ENCODE measurements around the gene AREL1.

AREL1 gene

DNA sequence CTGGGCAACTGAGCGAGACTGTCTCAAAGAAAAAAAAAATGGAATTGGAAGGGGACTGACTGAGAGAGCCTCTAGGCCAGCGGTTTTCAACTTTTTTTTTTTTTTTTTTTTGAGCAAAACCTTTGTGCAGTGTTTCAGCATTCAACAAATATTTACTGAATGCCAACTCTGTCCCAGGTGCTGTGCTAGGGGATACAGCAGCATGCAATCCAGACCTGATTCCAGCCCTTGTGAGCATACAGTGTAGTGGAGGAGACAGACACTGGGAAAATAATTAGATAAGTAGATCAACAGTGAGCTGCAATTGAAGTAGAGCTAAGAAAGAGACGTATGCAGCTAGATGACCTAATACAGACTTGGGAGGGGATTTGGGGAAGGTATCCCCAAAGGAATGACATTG lies 77.0 kb downstream of the AREL1 start:
- no peak for DNase-seq (ENCODE audit: low read depth in 2 of 2)

DNA sequence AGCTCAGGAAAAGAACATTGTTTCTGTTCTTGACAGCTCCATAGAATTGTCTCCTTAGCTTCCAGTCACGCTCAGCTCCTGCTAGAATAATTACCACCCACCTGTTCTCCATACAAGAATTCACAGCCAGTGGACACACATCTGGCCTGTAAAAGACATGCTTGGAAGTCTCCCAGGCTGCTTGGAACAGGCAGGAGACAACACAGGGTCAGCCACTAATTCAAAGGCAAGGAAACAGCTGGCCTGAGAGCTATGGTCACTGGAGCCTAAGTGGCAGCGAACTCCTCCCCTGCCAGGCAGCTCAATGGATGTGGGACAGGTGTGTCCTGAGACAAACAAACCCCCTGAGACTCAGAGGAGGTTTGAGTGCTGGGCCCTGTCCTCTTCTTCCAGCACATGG lies 77.9 kb downstream of the AREL1 start:
- no peak for DNase-seq (ENCODE audit: low read depth in 2 of 2)

DNA sequence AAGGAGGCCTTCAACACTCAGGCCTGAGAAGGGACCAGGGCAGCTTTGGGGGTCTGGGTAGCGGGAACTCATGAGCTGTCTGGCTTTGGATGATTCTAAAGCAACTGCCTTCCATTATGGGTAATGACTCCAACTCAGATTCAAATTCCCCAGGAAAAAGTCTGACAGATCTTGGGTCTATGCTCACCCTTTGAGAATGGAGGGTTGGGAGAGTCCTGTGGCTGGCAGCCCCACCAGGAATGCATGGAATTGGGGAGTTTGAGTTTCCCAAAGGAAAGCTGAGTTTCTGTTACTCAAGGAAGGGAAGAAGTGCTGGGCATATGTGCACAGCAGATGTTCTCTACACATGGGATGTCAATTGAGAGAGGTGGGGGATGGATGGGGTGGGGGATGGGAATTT lies 78.4 kb downstream of the AREL1 start:
- no peak for DNase-seq (ENCODE audit: low read depth in 2 of 2)

DNA sequence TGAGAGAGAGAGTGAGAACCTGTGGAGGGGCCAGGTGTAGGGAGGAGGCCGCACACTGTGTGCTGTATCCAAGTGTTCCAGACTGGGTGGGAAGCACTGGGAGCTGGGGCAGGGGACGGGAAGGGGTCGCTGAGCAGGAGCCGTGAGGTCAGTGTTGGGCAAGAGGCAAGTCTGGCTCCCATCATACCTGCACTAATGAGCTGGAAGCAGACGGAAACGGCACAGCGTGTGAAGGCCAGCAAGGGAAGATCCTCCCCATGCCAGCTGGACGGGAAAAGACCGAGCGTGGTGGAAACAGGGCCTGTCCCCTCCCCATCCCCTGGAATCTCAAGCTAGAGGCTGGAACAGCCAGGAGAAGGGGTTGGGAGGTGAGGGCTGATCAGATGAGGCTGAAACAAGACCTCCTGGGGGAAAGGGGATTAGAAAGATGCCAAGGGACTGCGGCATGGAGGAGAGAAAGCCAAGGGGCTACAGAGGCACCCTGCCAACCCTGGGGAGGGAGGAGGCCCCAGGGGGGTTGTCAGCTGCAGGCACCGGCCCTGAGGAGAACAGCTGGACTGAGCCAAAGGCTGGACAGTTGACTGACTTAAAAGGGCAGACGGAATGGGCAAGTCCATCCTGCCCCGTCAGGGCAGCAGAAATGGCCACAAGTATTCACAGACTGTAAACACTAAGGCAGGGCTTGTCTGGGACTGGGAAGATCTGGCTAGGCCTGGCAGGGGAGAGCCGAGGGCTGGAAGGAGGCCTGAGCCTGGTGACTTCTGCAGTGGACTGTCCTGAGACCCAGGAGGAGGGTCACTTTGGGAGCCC lies 81.8 kb downstream of the AREL1 start:
- DNase-seq (ENCODE audit: low read depth in 2 of 2) = no peak

DNA sequence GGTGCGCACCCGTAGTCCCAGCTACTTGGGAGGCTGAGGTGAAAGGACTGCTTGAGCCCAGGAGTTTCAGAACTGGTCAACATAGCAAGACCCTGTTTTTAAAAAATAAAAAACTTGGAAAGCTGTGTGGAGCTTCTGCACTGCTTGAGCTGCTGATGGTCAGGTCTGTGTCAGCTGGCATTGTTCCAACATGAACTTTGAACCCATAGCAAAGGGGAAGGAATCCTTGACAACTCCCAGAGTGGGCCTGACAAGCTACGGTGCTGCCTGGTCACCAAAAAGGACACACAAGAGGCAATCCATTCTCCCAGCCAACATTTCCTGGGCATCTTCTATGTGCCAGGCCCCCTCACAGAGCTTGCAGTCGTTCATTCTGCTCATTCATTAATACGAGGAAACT lies 84.5 kb downstream of the AREL1 start:
- no peak for DNase-seq (ENCODE audit: low read depth in 2 of 2)

DNA sequence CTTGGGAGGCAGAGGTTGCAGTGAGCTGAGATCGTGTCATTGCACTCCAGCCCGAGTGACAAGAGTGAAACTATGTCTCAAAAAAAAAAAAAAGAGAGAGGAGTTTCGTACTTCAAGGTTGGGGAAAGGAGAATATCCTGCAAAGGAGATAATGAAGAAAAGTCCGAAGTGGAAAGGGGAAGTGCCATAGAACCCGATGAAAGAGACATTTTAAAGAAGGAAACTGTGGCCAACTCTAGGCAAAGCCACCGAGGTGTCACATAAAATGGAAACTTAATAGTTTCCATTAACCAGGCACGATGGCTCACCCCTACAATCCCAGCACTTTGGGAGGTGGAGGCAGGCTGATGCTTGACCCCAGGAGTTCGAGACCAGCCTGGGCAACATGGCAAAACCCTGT lies 85.8 kb downstream of the AREL1 start:
- DNase-seq (ENCODE audit: low read depth in 2 of 2) = no peak

DNA sequence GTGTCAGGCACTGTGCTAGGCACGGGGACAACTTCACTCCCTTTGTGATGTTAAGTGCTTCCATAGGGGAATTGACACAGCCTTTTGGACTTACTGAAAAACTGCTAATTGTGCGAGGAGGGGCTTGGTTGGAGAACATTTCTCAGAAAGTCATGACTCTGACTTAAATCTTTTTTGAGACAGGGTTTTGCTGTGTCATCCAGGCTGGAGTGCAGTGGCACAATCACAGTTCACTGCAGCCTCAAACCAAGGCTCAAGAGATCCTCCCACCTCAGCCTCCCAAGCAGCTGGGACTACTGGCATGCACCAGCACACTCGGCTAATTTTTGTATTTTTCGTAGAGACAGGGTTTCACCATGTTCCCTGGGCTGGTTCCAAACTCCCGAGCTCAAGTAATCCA lies 90.6 kb downstream of the AREL1 start:
- DNase-seq (ENCODE audit: low read depth in 2 of 2) = no peak

DNA sequence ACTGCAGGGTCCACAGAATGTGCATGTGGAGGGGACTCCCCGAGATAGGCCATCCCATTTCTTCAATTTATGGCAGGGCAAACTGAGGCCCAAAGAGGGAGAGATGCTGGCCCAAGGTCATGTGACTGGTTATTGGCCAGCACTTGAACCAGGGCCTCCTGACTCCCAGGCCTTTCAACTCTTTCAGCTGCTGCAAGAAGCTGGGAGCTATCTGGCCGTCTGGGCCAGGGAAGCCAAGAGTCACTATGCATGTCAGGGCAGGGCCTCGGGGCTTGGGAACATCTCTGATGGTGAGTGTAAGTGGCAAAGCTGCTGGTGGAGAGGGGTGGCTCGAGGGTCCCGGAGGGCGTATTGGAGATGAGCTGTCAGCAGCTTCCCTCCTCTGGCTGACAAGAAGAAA lies 91.3 kb downstream of the AREL1 start:
- DNase-seq (ENCODE audit: low read depth in 2 of 2) = no peak

DNA sequence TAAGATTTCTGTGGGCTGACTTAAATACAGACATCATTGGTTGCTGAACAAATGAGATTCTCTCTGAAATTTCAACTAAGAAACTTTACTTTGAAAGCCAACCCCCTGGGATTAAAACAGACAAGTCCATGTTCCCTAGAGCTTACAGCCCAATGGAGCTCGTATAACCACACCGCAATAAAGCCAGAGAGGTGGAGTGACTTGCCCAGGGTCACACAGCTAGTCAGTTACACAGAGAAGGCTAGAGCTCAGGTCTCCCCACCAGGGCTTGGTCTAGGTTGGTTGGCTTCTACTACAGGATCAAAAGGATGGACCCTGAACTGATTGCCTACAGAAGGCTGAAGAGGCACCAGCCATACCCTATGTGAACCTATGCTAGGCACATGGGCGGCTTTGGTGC lies 92.0 kb downstream of the AREL1 start:
- DNase-seq (ENCODE audit: low read depth in 2 of 2) = no peak

DNA sequence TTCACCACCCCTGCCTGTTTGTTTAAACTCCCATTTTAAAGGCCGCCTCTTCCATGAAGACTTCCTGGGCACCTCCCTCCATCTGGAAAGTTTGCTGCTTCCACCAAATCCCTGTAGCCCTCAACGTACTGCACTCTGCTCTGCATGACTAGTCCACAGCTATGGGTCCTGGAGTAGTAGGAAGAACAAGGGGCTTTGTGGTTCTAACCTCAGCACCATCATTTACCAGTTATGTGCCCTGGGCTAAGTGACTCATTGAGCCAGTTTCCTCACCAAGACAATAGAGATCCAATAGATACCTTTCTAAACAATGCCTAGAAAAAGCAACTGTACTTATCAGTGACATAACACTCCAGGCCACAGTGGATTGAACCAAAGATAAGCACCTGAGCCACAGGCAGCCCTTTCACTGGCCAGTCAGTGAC lies 92.4 kb downstream of the AREL1 start:
- DNase-seq (ENCODE audit: low read depth in 2 of 2) = no peak

DNA sequence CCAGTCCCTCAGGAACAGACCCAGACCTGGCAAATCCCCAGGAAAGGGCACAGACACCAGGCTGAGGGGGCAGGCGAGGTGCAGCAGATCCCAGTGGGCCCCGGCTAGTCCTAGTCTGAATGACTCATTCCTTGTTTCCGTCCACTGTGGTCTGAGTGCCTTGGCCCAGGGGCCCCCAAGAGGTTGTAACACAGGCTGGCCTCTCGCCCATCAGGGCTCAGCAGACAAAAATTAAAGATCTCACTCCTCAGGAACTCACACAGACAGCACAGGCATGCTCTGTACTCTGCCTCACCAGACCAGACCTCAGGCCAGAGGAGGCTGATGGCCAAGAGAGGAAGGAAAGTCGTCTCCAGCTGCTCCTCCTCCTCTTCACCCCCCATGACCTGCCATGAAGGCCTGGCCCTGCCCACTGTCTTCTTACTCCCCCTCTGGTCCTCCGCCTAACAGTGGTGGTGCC lies 93.2 kb downstream of the AREL1 start:
- DNase-seq (ENCODE audit: low read depth in 2 of 2) = no peak

DNA sequence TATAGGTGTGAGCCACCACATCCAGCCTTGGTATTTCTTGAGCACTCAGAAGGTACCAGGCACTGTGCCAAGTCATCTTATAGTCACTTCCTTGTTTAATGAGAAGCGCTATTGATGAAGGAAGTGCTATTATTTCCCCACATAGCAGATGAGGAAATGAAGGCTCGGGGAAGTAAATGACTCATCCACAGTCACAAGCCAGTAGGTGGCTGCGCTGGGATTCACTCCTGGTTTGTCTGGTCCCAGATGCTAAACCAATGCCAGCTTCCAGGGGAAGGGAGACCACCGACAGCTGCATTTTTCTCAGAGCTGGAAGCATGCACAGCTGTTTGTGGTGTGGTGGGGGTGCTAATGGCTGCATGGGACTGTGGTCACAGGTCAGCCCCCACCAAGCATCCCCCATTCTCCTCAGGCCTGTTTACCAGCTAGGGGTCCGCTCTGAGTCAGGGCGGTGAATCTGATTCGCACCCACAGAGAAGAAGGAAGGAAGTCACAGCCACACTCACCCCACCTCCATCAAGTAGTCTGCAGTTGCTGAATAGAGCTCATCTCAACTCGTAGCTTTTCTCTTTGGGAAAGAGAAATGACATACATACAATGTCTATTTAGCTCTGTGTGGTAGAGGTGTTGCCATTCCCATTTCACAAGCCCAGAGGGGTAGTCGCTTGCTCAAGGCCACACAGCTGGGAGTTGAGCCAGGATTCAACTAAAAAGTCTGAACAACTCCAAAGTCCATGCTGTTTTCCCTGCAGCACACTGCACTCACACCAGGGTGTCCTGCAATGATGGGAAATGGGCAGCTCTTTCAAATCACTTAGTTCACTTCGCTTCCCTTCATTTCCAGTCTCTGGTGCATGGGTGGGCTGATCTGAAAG lies 94.6 kb downstream of the AREL1 start:
- DNase-seq (ENCODE audit: low read depth in 2 of 2) = peak in 1 of 2 donors; percentile 36

DNA sequence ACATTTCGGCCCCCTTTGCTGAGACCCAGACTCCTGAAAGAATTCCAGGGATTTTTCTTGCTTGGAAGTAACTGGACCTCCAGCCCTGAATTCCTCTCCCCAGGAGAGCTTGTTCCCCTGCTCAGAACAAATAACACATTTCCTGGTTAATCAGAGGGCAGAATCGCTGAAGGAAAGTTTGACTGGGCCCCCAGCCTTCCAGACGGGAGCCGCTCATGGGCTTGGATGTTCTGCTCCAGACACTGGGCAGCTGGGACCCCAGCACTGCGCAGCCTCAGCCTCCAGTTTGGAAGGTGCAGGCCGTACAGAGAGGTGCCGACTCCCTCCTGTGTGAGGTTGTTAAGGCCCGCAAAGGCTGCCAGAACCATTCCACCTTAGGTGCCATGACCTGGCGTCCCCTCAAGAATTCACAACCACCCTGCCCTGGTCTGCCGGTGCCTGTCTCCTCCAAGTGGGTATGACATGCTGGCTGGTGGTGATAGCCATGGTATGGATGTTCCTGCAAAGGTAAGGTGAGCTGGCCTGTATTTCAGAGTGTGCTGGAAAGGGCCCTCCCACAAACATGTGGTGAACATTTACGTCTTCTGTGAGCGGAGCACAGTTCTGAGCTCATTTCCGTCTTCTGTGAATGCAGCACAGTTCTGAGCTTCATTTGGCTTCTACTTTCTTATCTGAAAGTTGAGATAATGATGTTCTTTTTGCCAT lies 95.7 kb downstream of the AREL1 start:
- DNase-seq (ENCODE audit: low read depth in 2 of 2) = no peak

DNA sequence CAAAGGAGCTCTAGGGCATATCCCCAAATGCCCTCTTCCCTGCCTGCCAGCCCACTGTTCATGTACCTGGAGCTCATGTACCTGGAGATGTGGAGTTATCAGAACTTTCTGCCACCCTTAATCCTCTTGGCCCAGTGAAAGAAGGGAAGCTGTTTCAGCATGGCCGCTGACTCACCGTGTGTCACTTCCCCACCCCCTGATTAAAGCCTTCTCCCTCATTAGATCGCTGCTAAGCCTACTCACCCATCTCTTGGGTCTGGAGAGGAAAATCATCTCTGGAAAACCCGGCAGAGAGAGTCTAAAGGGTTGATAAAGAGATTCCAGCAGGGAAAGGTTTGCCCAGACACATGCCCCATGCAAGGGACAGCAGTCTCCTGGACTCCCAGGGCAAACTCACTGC lies 96.4 kb downstream of the AREL1 start:
- DNase-seq (ENCODE audit: low read depth in 2 of 2) = no peak

DNA sequence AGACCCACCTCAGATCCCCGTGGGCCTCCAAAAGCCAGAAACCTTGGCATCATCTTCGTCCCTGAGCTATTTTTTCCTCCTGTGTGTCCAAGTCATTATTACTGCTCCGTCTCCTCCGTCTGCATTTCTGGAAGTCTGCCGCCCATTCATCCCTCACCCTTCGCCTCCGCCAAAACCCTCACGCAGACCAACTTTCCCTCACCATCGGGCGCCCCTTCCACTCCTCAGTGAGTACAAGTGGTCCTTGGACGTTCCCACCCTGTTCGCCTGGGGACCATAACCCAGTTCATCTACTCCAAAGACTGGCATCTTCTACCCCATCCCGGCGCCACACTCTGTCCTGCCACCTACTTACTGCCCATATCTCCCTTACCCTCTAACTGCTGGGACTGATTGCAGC lies 97.1 kb downstream of the AREL1 start:
- no peak for DNase-seq (ENCODE audit: low read depth in 2 of 2)

DNA sequence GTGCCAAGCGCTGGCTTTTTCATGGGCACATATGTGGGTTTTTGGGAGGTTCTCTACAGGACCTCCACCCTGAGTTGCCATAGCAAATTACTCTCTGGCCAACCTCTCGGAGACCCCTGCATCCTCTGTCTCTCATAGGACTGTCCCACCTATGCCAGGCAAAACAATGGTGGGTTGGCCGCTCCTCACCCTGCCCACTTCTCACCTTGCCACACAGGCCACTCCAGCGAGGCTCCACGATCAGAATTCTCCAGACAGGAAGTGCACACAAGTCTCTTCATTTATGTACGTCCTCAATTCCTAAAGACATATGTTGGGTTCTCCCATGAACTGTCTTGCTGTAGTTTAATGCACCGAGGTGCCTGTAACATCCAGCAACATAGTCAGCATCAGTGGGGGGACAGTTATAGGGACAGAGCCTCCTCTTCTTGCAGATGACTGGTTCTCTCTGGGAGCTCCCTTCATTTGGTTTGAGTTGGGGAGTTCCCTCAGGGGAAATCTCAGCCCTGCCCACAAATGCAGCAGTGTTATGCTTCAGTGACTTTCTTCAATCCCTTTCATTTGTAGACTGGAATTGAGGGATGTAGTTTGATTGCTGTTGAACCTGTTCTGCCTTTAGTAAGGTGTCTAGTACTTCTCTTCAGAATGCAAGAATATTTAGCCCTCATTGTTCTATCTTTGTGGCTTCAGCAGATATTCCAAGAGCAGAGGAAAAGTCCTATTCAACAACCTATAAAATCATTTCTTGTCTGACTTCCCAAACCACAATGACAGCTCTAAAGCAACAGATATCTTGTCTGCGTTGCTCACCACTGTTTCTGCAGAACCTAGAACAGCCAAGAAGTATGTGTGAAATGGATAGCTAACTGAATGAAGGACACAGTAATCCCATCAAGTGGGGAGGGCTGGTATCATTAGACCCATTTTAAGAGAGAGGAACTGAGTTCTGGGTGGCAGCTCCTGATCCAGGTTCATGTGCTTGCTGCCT lies 98.1 kb downstream of the AREL1 start:
- no peak for DNase-seq (ENCODE audit: low read depth in 2 of 2)

DNA sequence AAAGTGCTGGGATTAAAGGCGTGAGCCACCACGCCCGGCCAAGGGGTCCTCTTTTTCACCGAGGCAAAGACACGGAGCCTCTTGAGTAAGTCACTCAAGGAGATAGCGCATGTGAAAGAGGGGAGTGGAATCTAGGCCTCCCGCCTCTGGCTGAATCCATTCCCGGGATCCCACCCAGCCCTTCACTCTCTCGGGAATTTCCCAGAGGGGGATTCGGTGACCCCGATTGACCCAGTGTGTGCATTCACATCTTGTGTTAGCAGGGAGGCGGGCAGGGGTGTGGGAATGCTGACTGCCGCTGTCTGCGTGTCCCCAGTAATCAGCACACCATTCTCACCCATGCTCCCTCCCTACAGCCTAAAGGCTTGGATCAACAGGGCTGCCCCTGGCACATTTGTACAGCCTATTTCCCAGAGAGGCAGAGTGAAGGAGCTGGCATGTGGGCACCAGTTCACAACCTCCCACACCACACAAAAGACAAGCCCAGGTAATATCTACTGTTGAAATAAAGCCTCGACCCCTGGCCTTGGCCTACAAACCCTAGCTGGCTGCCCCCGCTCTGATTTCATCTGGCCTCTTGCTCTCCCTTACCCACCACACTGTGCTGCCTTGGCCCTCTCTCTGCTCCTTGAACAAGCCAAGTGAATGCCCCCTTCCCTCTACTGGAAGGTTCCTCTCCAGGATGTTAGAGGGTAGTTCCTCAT lies 99.5 kb downstream of the AREL1 start:
- DNase-seq (ENCODE audit: low read depth in 2 of 2) = no peak

DNA sequence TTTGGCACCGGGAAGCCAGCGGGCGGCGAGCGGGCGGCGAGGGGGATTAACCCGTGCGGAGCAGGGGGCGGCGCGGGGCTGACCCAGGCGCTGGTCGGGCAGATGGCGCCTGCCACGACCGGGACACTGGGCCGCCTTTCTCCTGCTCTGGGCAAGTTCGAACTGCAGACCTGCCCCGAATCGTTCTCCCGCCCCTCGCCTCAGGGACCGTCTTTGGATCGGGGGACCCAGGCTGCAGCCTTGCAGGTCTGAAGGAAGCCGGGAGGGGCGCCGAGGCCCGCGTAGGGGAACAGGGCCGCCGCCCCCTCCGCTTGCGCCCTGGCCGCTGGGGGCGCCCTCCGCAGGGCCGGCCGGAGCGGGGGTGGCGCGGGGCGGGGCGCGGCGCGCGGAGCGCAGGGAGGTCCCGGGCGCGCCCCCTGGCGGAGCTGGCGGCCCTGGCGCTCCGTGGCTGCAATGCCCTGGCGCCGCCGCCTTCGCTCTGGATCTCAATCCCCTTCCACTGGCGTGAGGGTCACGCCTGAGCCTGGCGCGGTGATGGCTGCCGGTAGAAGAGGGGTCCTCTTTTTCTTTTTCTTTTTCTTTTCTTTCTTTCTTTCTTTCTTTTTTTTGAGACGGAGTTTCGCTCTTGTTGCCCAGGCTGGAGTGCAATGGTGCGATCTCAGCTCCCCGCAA lies 100.4 kb downstream of the AREL1 start:
- DNase-seq (ENCODE audit: low read depth in 2 of 2) = peak; percentile 77 to 88

DNA sequence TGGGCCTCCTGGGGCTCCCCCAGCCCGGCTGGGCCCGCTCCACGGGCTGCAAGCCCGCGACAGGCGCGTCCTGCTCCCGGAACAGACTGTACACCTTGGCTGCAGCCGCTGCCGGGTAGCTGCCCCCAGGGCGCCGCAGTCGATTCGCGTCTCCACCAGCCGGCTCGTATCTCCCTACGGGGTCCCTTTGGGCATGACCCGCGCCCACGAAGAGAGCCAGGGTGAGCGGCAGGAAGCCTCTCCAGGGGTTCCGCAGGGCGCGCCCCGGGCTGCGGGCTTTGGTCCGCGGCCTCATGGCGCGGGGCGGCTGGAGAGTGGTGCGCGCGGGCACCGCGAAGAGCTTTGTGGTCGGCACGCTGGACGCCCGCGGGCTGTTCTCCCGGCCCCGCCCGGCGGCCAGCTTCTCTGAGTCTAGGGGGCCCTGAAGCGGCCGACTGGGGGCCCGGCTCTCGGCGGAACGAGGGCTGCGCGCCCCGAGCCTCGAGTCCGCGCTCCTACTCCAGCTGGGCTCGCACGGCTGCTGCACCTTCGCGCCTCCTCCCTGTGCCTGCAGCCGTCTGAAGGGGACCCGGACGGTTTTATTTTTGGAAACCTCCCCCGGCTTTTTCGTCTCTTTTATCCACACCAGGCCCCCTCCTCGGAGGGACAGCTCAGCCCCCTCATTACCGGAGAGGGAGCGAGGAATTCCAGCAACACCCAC lies 101.1 kb downstream of the AREL1 start, which contains the start of gene LTBP2:
LTBP2 (minus strand) TSS at position 588 of the 700 bp plus-strand sequence; CDS start at position 295, 293 bp downstream.
- peak in 1 of 2 donors; percentile 14 for DNase-seq (ENCODE audit: low read depth in 2 of 2)

Measured in stimulated activated CD4-positive, alpha-beta T cell treated with anti-CD3 and anti-CD28 coated beads, Interleukin-1b, Interleukin-23, amount 100 ng/mL, for 4 hours (primary cell).